Subcutaneous adipose tissue (tissue), 4 donors: ENCODE measurements around the gene TNFSF10. TPM values are rescaled to one million over a fixed set of nuclear protein-coding genes. Genes with fewer than 3 reads are reported as not detected.

Experiments used
- total RNA-seq, 4 donors: library from RNA; depleted of rRNA; stranded (reverse); fragments of >200 nt; gene quantifications; one replicate each; pipeline ENCODE4 v1.1.0, GENCODE V29; 2016
- TF ChIP-seq, protein P1 (sequence below): fragments of 450-650 bp; IDR thresholded peaks from one replicate; pipeline ENCODE4 v1.5.1; 2016; ENCODE audit warnings: low read depth, mild to moderate bottlenecking, control low read depth, antibody characterized with exemption, moderate library complexity

The TNFSF10 gene
- total RNA-seq, 4 donors from 2014 or later: 25.8 to 123 (median 36.9) TPM

DNA sequence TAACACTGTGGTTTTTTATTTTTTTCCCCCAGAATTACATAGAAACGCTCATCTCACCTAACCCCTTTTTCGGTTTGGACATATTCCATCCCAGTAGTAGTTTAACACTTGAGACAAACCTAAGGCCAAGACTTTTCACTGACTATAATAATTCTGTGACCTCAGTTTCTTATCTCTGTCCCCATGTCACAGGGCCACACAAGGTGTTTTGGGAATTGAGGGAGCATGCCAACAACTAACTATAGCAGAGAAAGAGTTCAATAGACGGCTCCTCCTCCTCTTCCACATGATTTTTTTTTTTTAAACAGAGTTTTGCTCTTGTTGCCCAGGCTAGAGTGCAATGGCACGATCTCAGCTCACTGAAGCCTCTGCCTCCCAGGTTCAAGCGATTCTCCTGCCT, 47.5 kb downstream of the TNFSF10 start:
- TF ChIP-seq, protein P1, sequence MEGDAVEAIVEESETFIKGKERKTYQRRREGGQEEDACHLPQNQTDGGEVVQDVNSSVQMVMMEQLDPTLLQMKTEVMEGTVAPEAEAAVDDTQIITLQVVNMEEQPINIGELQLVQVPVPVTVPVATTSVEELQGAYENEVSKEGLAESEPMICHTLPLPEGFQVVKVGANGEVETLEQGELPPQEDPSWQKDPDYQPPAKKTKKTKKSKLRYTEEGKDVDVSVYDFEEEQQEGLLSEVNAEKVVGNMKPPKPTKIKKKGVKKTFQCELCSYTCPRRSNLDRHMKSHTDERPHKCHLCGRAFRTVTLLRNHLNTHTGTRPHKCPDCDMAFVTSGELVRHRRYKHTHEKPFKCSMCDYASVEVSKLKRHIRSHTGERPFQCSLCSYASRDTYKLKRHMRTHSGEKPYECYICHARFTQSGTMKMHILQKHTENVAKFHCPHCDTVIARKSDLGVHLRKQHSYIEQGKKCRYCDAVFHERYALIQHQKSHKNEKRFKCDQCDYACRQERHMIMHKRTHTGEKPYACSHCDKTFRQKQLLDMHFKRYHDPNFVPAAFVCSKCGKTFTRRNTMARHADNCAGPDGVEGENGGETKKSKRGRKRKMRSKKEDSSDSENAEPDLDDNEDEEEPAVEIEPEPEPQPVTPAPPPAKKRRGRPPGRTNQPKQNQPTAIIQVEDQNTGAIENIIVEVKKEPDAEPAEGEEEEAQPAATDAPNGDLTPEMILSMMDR: no peak

DNA sequence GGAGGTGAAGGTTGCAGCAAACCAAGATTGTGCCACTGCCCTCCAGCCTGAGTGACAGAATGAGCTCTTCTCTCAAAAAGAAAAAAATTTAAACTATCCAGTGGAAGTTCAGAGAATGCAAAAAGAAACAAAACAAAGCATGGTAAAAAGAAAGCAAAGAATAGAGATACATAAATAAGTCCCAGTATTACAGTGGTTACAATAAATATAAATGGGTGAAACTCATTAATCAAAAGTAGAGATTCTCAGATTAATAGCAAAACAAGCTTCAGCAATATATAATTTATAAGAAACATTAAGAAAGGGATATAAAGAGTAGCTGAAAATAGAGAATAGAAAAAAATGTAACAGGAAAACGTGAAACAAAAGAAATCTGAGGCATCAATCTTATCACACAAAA, 51.3 kb downstream of the TNFSF10 start:
- TF ChIP-seq, protein P1: no peak

DNA sequence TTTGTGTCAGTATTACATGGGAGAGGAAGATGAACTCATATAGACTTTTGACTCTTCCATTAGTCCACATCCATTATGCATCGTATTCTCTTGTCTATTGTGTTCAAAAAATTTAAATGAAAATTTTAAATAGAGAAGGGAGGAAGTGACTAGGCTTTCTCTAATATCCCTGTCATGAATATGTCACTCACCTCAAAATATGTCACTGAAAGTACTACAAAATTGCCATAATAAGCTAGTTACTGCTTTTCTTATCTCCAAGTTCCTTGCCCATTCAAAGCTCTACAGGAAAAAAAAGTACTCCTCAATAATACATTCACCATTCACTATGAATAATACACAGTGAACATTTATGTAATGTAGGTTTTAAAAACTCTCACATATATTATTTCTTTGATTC, 52.6 kb downstream of the TNFSF10 start:
- TF ChIP-seq, protein P1: no peak

DNA sequence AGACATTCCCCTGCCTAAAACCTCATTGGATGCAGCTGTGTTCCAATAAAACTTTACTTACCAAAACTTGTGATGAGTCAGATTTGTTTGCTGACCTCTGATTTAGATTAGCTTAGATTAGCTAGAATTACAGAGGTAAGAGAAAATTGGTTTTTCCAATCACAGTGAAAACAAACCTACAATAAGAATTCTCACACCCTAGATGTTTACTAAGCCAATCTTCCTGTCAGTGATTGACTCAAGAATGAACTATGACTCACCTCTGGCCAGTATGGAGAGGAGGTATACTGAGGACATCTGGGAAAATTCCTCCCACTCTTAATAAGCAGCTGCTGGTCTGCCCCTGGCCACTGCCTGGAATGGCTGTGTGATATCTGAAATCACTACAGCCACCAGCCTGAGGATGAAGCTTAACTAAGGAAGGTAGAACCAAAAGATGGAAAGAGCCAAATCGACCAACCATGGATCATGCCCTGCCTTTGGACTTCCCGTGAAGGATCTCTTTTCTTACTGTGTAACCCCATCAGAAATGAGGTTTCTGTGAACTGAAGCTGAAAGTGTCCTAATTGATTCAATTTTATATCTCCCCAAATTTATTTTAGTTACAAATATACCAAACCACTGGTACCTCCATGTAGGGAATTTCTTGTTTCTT, 55.9 kb downstream of the TNFSF10 start:
- TF ChIP-seq, protein P1: no peak

DNA sequence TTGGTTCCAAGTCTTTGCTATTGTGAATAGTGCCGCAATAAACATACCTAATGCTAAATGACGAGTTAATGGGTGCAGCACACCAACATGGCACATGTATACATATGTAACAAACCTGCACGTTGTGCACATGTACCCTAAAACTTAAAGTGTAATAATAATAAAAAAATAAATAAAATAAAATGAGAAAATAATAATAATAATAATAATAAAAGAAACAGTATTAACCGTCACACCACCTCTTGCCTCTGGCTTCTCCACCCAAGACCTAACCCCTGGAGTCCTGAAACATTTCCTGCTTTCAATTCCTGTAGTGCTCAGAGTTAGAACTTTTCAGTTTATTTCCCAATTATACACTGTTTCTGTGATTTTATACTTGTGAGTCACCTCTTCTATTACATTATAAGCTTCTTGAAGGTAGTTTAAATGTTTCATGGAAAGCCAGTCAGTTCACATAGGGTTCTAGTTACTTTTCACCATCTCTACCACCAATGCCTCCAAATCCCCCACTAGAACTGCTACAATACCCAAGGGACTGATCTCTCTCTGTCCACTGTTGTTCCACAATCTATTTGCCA, 56.6 kb downstream of the TNFSF10 start:
- TF ChIP-seq, protein P1: no peak

DNA sequence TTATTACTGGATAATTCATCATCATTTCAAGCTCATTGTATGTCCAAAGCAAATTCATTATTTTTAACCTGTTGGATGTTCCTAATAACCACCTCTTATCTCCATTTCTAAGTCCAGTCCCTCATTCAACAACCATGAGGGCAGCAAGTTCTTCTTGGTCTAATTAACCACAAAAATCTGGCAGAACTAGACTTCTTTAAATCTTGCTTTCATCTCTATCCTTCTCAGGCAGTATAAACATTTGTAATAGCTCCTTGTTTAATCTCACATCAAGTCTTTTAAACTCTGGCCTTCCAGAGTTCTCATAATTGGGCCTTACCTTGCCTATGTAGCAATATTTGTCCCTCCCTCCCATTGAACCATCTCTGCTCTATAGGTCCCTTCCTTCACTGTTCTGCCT, 57.9 kb downstream of the TNFSF10 start:
- TF ChIP-seq, protein P1: no peak

DNA sequence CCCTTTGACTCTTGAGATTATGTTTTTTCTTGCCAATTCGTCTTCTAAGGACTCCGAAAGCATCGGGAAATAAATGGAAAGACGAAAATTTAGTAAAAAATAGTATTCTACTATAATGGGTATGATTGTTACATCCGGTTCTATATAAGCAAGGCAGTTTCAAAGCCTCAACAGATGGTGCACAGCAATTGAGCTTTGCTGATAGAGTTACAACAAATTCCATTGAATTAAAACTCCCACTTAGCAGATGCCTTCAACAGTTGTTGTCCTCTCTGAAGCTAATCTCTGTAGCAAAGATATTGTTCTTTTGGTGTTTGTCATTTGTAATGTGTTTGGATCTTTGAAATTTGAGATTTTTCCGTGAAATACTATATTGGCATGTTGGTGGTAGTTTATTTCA, 58.9 kb downstream of the TNFSF10 start:
- TF ChIP-seq, protein P1: no peak
